B cell (primary cell): Measurements from ENCODE around the gene SMNDC1. TPM values are rescaled to one million over a fixed set of nuclear protein-coding genes. Genes with fewer than 3 reads are reported as not detected.

ENCODE experiments used
- ATAC-seq: fragments of 200-7000 bp; cut with Tn5 transposase; one replicate; pipeline ENCODE4 v1.10.0; 2021; ENCODE audit warnings: low read depth, mild to moderate bottlenecking, moderate number of reproducible peaks, moderate library complexity
- CTCF ChIA-PET: fragments of 350-600 bp; sonication (Branson Sonifier 250); formaldehyde crosslinking; loops from one replicate; lab custom pipeline; 2021; ENCODE audit warnings: antibody characterized with exemption, inconsistent platforms; lab: Charles Lee
- POLR2A ChIA-PET: fragments of 350-600 bp; sonication (Branson Sonifier 250); formaldehyde crosslinking; loops from one replicate; lab custom pipeline; 2021; ENCODE audit warnings: antibody characterized with exemption; lab: Charles Lee
- DNase-seq: peaks from one replicate; pipeline ENCODE4 v3.0.0; 2013
- H2AFZ ChIP-seq: 2 replicates; pipeline ENCODE4 v1.6.1; 2012; ENCODE audit warnings: mild to moderate bottlenecking, low read depth, low read length; ENCODE audit not compliant: insufficient read depth, poor library complexity, severe bottlenecking
- H3K27ac ChIP-seq, 2 donors: 1 replicate in 1 of 2; 2 replicates in 1 of 2; pipeline ENCODE4 v1.5.1; 2012 to 2013; ENCODE audit warnings: low read length in 2 of 2, mild to moderate bottlenecking in 2 of 2, moderate library complexity in 1 of 2
- H3K27me3 ChIP-seq, 4 experiments: fragments of 200-600 bp in 1 of 4; sonication (generic) in 1 of 4; replicated peaks in 1 of 4; 1 replicate in 2 of 4; 2 replicates in 2 of 4; pipeline versions ENCODE4 v1.6.1 to v1.7.0; 2013 to 2016; ENCODE audit warnings: low read length in 3 of 4, mild to moderate bottlenecking in 2 of 4, mixed read lengths in 1 of 4, moderate library complexity in 1 of 4; ENCODE audit not compliant: insufficient read depth in 4 of 4, control insufficient read depth in 3 of 4; ENCODE audit errors: control extremely low read depth in 1 of 4
- H3K36me3 ChIP-seq, 2 experiments: replicated peaks in 1 of 2; 1 replicate in 1 of 2; 2 replicates in 1 of 2; pipeline versions ENCODE4 v1.6.1 to v1.7.1; 2013; ENCODE audit warnings: low read length in 1 of 2; ENCODE audit not compliant: insufficient read depth in 2 of 2, control insufficient read depth in 1 of 2; ENCODE audit errors: control extremely low read depth in 1 of 2, extremely low read depth in 1 of 2
- H3K4me1 ChIP-seq, 2 donors: fragments of 200-600 bp in 1 of 2; sonication (generic) in 1 of 2; 1 replicate in 1 of 2; 2 replicates in 1 of 2; pipeline versions ENCODE4 v1.5.1 to v1.6.1; 2013 to 2017; ENCODE audit warnings: low read length in 2 of 2; ENCODE audit not compliant: control insufficient read depth in 2 of 2, insufficient read depth in 2 of 2
- H3K4me2 ChIP-seq: replicated peaks from 2 replicates; pipeline ENCODE3; 2012; ENCODE audit warnings: mild to moderate bottlenecking, low read depth, low read length; ENCODE audit not compliant: poor library complexity, severe bottlenecking
- H3K4me3 ChIP-seq, 5 experiments: fragments of 200-600 bp in 1 of 5; sonication (generic) in 1 of 5; 1 replicate in 3 of 5; 2 replicates in 2 of 5; pipeline versions ENCODE4 v1.5.1 to v1.7.0; 2011 to 2016; ENCODE audit warnings: low read length in 4 of 5, mild to moderate bottlenecking in 4 of 5, low read depth in 2 of 5, control low read depth in 1 of 5, moderate library complexity in 1 of 5; ENCODE audit not compliant: insufficient read depth in 1 of 5; ENCODE audit errors: control extremely low read depth in 1 of 5, extremely low read depth in 1 of 5
- H3K79me2 ChIP-seq: fragments of 200-600 bp; sonication (generic); one replicate; pipeline ENCODE4 v1.6.0; 2016; ENCODE audit warnings: low read length; ENCODE audit not compliant: control insufficient read depth, insufficient read depth
- H3K9ac ChIP-seq: fragments of 200-600 bp; sonication (generic); 2 replicates; pipeline ENCODE4 v1.6.1; 2017; ENCODE audit warnings: mild to moderate bottlenecking, low read length, moderate library complexity
- H3K9me3 ChIP-seq, 3 donors: one replicate each; pipeline versions ENCODE4 v1.6.1 to v1.7.1; 2013; ENCODE audit warnings: low read length in 2 of 3; ENCODE audit not compliant: control insufficient read depth in 2 of 3, insufficient read depth in 1 of 3; ENCODE audit errors: control extremely low read depth in 1 of 3
- H4K20me1 ChIP-seq: 2 replicates; pipeline ENCODE4 v1.6.0; 2012; ENCODE audit warnings: mild to moderate bottlenecking, low read length; ENCODE audit not compliant: insufficient read depth, control insufficient read depth, poor library complexity, severe bottlenecking
- H3K27ac Mint-ChIP-seq: one replicate; pipeline ENCODE4 v1.8.0; 2021; ENCODE audit warnings: mixed read lengths
- H3K27me3 Mint-ChIP-seq: one replicate; pipeline ENCODE4 v1.8.0; 2021; ENCODE audit warnings: mixed read lengths
- H3K4me1 Mint-ChIP-seq: one replicate; pipeline ENCODE4 v1.8.0; 2021; ENCODE audit warnings: mixed read lengths
- H3K4me3 Mint-ChIP-seq: one replicate; pipeline ENCODE4 v1.8.0; 2021; ENCODE audit warnings: mixed read lengths
- H3K9me3 Mint-ChIP-seq: one replicate; pipeline ENCODE4 v1.8.0; 2022; ENCODE audit warnings: mixed read lengths; ENCODE audit not compliant: insufficient read depth
- EZH2 ChIP-seq: IDR thresholded peaks from 2 replicates; pipeline ENCODE4 v1.6.1; 2012; ENCODE audit warnings: borderline replicate concordance, low read depth, mild to moderate bottlenecking, moderate library complexity, low read length; ENCODE audit not compliant: insufficient read depth, poor library complexity, severe bottlenecking
- WGBS: methylation state at CpG from one replicate; pipeline ENCODE4 v1.1.5; 2013; ENCODE audit warnings: missing lambda C conversion rate; ENCODE audit not compliant: insufficient coverage; 5-methylcytosine and 5-hydroxymethylcytosine counted together
- intact Hi-C: fragments of 100-400 bp; cut with micrococcal nuclease; formaldehyde crosslinking; loops from one replicate; pipeline ENCODE4 v1.10.0; 2022
- polyA plus RNA-seq: library from polyadenylated mRNA; depleted of rRNA; stranded (reverse); fragments of >200 nt; gene quantifications from 2 replicates; pipeline ENCODE4 v1.2.3, GENCODE V29; 2012
- total RNA-seq, 2 donors: library from RNA; stranded (reverse); fragments of 120-200 nt in 1 of 2; gene quantifications; 1 replicate in 1 of 2; 2 replicates in 1 of 2; pipeline versions ENCODE4 v1.2.3 to v1.2.4, GENCODE V29; 2013 to 2022
- TF ChIP-seq, protein P1 (sequence below): fragments of 200-600 bp; IDR thresholded peaks from one replicate; pipeline ENCODE4 v1.8.0; 2022; ENCODE audit warnings: antibody characterized with exemption, mild to moderate bottlenecking

SMNDC1 gene
- total and polyA plus RNA-seq, 2 donors (not counting 1 experiment from before 2014, with no cell fraction given), result 12.1 to 36.0 TPM

DNA sequence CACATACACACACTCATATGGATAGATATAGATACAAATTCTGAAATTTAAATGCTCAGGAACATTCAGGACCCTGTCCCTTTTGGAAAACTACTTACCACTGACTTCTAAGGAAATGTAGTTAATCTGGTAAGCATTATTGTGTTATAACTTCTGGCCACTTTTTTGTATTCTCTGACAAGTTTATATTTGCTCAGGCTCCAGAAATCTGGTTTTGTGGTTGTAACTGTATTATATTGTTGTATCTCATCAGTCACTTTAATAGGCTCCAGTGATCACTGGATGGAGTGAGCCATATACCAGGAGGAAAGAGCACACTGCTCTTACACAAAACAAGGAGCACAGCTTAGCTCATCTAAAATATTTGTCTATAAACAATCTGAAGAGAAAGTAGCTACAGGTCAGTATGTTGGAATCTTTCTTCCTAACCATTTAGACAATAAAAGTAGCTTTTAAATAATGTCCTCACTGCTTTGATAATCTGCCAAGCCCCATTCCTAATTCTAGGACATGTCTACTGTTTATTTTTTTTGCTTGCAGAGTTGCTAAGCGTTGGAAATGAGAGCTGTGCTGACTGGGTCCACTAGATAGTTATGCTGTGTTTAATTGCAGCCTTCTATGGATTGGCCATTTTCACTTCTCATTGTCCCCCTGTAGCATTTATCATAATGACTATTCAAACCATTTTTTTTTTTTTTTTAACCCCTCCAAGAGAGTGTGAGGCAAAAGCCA lies 43.8 kb downstream of the SMNDC1 start:
- Histone ChIP-seq H4K20me1 (peaks cover 6% of the 10 kb centered on the region), H3K27me3 (no peaks in the 10 kb centered on the region), H3K4me2 (no peak overlapping the region), H3K9ac (no peak overlapping the region), H3K36me3 (no peaks in the 10 kb centered on the region), H3K79me2 (no peaks in the 10 kb centered on the region), H3K27ac (no peak overlapping the region), H2AFZ (no peak overlapping the region), H3K4me1 (no peaks in the 10 kb centered on the region), H3K9me3 (no peaks in the 10 kb centered on the region), H3K4me3 (no peak overlapping the region)
- Mint-ChIP-seq H3K27me3 (no peaks in the 10 kb centered on the region), H3K4me3 (no peak overlapping the region), H3K4me1 (no peaks in the 10 kb centered on the region), H3K27ac (no peak overlapping the region), H3K9me3 (no peaks in the 10 kb centered on the region)
- no peak for DNase-seq
- no CpG with 5 or more reads among the region's 1 CpG for WGBS
- no peak for TF ChIP-seq EZH2
- POLR2A ChIA-PET, result interaction anchor here (0.6 kb wide), 1 partner anchor 14 kb away, joined by 12 read pairs; no protein-coding TSS in a partner anchor
- intact Hi-C loops, result no loop called here
- CTCF ChIA-PET, result interaction anchor here (0.7 to 1.1 kb wide), 2 partner anchors 18 to 402 kb away, joined by 4 to 5 read pairs; no protein-coding TSS in a partner anchor
- no peak for ATAC-seq

DNA sequence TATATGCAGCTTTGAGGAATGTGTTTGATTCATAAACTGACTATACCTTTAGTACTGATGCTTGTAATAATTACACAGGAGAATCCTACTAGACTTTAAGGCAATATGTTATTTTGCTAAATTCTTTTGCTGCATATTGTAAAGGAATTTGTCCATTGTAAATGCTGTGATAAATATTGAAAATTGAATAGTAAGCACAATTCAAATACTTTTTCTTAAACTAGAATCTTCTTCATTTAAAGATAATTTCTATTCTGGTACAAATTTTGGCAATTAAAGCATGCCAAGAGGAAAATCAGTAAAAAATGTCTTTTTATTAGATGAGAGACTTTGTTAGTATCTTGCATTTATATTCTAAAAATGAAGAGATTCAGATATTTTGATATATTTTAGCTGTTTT lies 45.4 kb downstream of the SMNDC1 start:
- Histone ChIP-seq H3K27me3 (no peaks in the 10 kb centered on the region), H3K27ac (no peak overlapping the region), H3K36me3 (no peaks in the 10 kb centered on the region), H3K4me1 (no peaks in the 10 kb centered on the region), H3K9me3 (peaks cover 0 to 3% (median 0%) of the 10 kb centered on the region in 3 donors), H3K4me2 (no peak overlapping the region), H3K4me3 (no peak overlapping the region), H4K20me1 (peaks cover 6% of the 10 kb centered on the region), H3K9ac (no peak overlapping the region), H3K79me2 (no peaks in the 10 kb centered on the region), H2AFZ (no peak overlapping the region)
- H3K4me3 Mint-ChIP-seq, result no peak overlapping the region
- ATAC-seq (no peak), DNase-seq (no peak)
- H3K4me1 Mint-ChIP-seq, result no peaks in the 10 kb centered on the region
- no peaks in the 10 kb centered on the region for H3K27me3 Mint-ChIP-seq
- H3K27ac Mint-ChIP-seq, result no peak overlapping the region
- intact Hi-C loops, result no loop called here
- POLR2A ChIA-PET, result no interaction called here
- CTCF ChIA-PET, result interaction anchor here (1.6 to 1.7 kb wide), 2 partner anchors 14 to 121 kb away, joined by 3 to 5 read pairs; no protein-coding TSS in a partner anchor
- TF ChIP-seq, protein P1, sequence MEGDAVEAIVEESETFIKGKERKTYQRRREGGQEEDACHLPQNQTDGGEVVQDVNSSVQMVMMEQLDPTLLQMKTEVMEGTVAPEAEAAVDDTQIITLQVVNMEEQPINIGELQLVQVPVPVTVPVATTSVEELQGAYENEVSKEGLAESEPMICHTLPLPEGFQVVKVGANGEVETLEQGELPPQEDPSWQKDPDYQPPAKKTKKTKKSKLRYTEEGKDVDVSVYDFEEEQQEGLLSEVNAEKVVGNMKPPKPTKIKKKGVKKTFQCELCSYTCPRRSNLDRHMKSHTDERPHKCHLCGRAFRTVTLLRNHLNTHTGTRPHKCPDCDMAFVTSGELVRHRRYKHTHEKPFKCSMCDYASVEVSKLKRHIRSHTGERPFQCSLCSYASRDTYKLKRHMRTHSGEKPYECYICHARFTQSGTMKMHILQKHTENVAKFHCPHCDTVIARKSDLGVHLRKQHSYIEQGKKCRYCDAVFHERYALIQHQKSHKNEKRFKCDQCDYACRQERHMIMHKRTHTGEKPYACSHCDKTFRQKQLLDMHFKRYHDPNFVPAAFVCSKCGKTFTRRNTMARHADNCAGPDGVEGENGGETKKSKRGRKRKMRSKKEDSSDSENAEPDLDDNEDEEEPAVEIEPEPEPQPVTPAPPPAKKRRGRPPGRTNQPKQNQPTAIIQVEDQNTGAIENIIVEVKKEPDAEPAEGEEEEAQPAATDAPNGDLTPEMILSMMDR, result no peak
- TF ChIP-seq EZH2, result no peak
- H3K9me3 Mint-ChIP-seq, result no peaks in the 10 kb centered on the region
